Immature natural killer cell (primary cell): ENCODE data around the gene ARMC3. TPM values are rescaled to one million over a fixed set of nuclear protein-coding genes. Genes with fewer than 3 reads are reported as not detected.

ENCODE experiments used
- polyA plus RNA-seq, 3 donors: library from polyadenylated mRNA; unstranded; fragments of 300-500 nt; fragmentation: Illumina TruSeq; gene quantifications; one replicate each; pipeline ENCODE4 v1.2.3, GENCODE V29; 2021

ARMC3 gene
- polyA plus RNA-seq, 3 donors from 2014 or later: 0.32 TPM; not detected in 2

Other genes starting within 250 kb of the ARMC3 start
- gene PIP4K2A, start 213.5 kb upstream of the ARMC3 start, polyA plus RNA-seq: 100 to 1,000 TPM in 1 of 3 donors, 10 to 100 TPM in 2; 62.9 to 138 (median 80.3) TPM
- gene MSRB2, start 167.5 kb downstream of the ARMC3 start, polyA plus RNA-seq: 1 to 10 TPM; 8.4 to 9.3 (median 9.3) TPM